Loucy (cell line): ENCODE results near the gene ANKRD6.

Source experiments
- EZH2phosphoT487 ChIP-seq: fragments of 200-600 bp; IDR thresholded peaks from 2 replicates; pipeline ENCODE4 v1.6.1; 2018; ENCODE audit warnings: antibody characterized with exemption, mild to moderate bottlenecking, moderate library complexity, borderline replicate concordance
- TF ChIP-seq, protein P1 (sequence below): fragments of 200-600 bp; sonication (generic); conservative IDR thresholded peaks from 2 replicates; pipeline ENCODE4 v1.5.1; 2014; ENCODE audit warnings: mild to moderate bottlenecking, antibody characterized with exemption, low read length

DNA sequence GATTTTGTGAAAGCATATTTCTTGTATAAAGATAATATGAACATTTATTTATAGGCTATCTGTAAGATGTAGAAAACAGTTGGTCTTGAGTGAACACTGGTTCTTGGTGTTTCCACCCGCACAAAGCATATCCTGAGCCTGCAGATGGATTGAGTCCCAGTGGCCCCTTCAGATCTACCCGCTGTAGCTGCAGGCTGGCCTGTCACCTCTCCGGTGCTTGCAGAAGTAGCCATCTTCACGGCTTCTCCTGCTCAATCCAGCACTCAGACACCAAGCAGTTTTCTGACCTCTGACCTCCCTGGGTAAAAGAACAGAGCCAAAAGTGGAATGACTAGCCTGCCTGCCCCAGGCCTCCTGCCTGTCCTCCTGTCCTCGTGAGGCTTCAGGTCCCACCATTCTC, 182.9 kb downstream of the ANKRD6 start:
- TF ChIP-seq, protein P1, sequence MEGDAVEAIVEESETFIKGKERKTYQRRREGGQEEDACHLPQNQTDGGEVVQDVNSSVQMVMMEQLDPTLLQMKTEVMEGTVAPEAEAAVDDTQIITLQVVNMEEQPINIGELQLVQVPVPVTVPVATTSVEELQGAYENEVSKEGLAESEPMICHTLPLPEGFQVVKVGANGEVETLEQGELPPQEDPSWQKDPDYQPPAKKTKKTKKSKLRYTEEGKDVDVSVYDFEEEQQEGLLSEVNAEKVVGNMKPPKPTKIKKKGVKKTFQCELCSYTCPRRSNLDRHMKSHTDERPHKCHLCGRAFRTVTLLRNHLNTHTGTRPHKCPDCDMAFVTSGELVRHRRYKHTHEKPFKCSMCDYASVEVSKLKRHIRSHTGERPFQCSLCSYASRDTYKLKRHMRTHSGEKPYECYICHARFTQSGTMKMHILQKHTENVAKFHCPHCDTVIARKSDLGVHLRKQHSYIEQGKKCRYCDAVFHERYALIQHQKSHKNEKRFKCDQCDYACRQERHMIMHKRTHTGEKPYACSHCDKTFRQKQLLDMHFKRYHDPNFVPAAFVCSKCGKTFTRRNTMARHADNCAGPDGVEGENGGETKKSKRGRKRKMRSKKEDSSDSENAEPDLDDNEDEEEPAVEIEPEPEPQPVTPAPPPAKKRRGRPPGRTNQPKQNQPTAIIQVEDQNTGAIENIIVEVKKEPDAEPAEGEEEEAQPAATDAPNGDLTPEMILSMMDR = no peak
- TF ChIP-seq EZH2phosphoT487 = no peak
